D341Med (cell line): ENCODE data around the gene C6orf89.
"Not testable (repeated sequence)": the region's sequence is repeated elsewhere in the genome, so short reads cannot be mapped to it uniquely, and the experiment has no call there.

Source experiments
- DNase-seq: peaks from one replicate; pipeline ENCODE4 v3.0.0; 2012; ENCODE audit warnings: low spot score

The C6orf89 gene

DNA sequence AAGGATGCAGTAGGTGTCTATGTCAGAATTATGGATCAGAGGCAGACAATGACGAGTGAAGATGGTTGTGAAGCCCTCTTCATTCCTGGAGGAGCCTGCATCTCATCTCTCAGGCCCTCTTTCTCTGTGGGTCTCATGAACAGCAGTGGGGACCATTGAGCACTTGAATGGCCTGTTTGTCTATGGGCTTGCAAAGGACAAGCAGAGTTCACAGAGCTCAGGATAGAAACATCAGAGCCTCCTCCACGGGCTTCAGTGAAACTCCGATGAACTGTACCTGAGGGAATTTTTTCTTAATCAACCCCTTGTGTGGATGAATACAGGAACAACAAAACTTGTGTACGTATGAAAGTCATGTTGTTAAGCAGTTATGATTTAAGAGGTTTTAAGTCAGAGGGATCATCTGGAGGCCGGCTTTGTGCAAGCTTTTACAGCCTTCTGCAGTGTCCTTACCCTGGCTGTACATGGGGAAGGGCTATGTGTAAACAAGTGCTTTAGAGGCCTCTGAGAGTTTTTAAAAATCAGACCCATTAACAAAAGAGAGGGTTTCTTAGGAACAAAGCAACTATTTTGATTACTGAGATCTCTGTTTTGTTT, 39.1 kb downstream of the C6orf89 start:
- no peak for DNase-seq

DNA sequence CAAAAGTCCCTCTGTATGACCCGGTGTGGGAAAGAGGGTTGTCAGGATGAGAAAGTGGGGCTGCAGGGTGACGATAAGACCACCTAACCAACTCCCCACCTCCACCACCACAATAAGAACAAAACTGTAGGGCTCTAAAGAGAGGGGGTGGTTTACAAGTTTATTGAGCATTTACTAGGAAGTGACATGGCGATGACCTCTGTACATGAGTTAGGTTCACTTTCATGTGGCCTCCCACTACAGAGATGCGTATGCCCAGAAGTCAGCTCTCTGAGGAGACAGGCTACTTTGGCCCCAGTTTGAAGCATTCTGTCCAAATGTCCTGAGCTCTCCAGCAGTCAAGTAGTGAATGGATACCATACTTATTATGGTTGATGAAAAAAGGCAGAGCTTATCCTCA, 40.1 kb downstream of the C6orf89 start:
- no peak for DNase-seq

DNA sequence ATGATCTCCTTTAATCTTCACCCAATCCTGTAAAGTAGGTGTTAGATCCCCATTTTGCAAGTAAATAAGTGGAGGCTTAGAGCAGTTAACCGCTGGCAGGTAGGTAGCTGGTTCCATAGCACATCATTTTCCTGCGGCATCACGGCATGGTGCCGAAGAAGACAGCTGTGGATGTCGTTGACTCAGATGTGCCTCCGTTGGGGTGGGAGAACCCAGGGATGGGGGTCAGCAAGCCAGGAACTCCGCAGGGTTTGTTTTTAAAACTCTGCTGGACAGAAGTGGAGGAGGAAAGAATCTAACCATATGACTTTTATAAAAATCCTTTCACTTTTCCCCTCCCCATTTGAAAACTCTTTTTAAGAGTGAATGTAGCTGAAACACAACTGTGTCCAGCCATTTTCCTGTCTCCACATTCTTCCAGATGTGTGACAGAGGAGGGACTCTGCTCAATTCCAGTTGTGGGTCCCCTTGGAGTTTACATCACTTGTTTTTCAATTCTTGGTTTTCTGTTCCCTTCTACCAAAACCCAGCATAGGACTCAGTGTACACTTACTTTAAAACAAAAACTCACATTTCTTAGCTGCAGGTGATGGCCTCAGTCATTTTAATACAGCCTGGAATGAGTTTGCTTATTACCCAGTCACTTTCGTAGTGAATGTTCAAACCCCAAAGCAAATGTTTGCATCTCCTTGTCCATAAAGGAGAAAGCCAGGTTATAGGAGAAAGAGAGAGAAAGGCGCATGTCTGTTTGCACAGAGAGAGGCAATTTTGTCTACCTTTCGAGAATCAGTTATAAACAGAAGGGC, 41.2 kb downstream of the C6orf89 start:
- DNase-seq: no peak

DNA sequence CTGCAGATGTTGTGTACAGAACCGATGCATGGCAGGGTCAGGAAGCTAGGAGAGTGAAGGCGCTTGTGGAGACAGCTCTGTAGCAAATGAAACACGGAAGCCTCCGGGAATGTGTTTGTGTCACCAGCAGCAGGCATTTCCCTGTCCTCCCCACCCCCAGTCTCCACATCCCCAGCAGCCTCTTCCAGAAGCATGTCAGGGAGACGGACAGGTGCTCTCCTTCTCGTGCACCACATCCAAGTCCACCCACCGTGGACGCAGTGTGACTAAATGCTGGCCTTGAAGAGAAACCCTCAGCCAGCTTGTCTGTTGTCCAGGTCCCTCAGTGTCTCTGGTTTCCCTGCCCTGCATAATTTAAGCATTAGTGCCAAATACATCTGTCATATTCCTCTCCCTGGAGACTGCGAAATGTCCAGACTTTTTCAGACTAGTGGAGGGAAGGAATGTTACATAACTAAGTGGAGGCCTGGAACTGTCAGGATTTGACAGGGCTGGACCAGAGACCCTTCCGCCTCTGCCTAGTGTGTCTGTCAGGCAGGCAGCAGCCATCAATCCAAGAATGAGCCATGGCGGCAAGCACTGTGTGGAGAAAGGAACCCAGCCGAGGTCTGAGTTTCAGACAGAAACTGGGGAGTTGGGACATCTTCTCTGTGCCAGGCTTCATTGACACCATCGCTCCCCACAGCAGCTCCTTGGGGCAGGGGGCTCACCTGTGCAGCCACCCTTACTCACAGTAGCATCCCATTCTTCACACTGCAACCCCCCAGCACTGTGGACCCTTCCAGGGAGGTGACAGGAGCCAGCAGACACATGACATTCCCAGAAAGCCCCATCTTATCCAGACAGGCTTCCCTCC, 42.2 kb downstream of the C6orf89 start:
- no peak for DNase-seq

GRCh38 chr6:36928547-36928918, 42.8 kb downstream of the C6orf89 start:
- DNase-seq: no peak

DNA sequence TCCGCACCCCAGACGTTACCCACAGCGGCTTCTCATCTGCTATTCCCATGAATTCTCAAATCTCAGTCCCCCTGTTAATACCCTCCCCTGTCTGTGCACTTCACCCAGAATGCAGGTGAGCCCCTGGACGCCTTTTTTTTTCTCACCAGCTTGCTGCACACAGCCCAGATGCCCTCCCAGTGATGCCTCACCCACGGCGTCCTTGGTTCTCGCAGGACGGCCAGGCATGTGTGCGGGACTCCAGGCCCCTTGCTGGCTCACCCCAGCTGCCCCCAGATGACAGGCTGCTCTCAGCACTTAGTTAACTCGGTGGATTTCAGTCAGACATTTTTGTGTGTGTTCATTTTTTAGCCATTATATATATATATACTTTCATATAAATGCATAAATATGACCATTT, 43.4 kb downstream of the C6orf89 start:
- no peak for DNase-seq

- no peak for DNase-seq
Measured at GRCh38 chr6:36929607-36930006, 43.9 kb downstream of the C6orf89 start.

- DNase-seq: no peak
Measured at GRCh38 chr6:36930483-36930882, 44.7 kb downstream of the C6orf89 start.

GRCh38 chr6:36933102-36933501, 47.4 kb downstream of the C6orf89 start:
- no peak for DNase-seq

GRCh38 chr6:36933519-36933918, 47.8 kb downstream of the C6orf89 start:
- DNase-seq: no peak

DNA sequence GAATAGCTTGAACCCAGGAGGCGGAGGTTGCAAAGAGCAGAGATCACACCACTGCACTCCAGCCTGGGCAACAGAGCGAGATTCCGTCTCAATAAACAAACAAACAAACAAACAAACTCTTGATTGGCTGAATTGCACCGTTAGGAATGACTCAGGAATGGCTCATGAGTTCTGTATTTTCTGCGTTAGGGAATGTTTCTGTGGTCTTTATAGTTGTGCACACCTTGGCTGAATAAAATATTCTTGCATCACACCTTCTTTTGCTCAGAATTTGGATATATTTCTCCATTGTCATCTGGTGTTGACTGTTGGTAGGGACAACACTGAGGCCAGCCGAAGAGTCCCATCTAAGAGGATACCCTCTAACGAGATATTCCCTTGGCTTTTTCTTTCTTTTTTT, 49.1 kb downstream of the C6orf89 start:
- no peak for DNase-seq

DNA sequence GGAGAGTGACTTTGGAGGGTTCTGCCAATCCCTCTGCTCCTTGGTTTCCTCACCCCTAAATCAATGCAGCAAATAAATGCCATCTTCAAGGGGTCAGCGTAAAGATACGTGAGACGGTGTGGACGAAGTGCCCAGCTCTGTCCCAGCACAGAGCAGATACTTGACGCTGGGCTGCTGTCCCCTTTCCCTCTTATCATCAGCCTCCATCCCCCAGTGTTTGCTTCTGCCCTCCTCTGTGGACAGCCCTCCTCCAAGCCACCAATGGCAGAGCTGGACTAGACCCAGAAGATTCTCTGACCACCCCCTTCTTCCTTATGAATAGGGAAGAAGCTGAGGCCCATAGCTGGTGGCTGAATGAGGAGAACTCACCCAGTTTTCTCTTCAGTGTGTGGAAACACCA, 51.1 kb downstream of the C6orf89 start:
- DNase-seq: no peak

GRCh38 chr6:36937896-36938295, 52.1 kb downstream of the C6orf89 start:
- DNase-seq: no peak

- no peak for DNase-seq
Measured at GRCh38 chr6:36938536-36938935, 52.8 kb downstream of the C6orf89 start.

- not testable (repeated sequence) for DNase-seq
Measured at GRCh38 chr6:36939005-36939404, 53.3 kb downstream of the C6orf89 start.

- DNase-seq: no peak
Measured at GRCh38 chr6:36940027-36940426, 54.3 kb downstream of the C6orf89 start.

DNA sequence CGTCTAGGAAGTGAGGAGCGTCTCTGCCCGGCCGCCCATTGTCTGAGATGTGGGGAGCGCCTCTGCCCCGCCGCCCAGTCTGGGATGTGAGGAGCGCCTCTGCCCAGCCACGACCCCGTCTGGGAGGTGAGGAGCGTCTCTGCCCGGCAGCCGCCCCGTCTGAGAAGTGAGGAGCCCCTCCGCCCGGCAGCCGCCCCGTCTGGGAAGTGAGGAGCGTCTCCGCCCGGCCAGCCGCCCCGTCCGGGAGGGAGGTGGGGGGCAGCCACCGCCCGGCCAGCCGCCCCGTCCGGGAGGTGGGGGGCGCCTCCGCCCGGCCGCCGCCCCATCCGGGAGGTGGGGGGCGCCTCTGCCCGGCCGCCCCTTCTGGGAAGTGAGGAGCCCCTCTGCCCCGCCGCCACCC, 55.8 kb downstream of the C6orf89 start:
- DNase-seq: not testable (repeated sequence)

DNA sequence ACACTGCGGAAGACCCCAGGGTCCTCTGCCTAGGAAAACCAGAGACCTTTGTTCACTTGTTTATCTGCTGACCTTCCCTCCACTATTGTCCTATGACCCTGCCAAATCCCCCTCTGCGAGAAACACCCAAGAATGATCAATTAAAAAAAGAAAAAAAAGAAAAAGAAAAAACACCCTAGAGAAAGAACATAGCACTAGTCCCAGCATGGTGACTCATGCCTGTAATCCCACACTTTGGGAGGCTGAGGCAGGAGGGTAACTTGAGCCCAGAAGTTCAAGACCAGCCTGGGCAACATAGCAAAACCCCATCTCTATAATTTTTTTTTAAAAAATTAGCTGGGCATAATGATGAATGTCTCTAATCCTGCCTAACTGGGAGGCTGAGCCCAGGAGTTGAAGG, 56.6 kb downstream of the C6orf89 start:
- DNase-seq: not testable (repeated sequence)

DNA sequence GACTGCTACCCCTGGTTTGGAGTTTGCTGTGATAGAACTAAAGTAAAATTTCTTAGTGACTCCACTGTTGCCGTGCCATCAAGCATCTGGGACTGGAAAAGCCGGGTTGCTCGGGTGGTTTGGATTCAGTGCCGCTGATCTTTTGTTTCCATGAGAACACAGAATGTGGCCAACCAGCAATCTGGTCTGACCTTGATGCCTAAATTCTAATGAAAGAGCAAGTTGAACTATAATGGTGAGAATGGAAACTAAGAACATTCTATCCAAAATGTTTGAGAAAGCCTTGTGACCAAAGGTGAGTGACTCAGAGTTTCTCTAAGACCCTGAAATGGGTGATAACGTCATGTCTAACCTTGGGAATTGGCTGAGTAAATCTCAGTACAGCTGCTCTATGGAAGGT, 58.9 kb downstream of the C6orf89 start:
- DNase-seq: no peak

GRCh38 chr6:36945301-36945700, 59.5 kb downstream of the C6orf89 start:
- no peak for DNase-seq

GRCh38 chr6:36946526-36946925, 60.8 kb downstream of the C6orf89 start:
- no peak for DNase-seq

DNA sequence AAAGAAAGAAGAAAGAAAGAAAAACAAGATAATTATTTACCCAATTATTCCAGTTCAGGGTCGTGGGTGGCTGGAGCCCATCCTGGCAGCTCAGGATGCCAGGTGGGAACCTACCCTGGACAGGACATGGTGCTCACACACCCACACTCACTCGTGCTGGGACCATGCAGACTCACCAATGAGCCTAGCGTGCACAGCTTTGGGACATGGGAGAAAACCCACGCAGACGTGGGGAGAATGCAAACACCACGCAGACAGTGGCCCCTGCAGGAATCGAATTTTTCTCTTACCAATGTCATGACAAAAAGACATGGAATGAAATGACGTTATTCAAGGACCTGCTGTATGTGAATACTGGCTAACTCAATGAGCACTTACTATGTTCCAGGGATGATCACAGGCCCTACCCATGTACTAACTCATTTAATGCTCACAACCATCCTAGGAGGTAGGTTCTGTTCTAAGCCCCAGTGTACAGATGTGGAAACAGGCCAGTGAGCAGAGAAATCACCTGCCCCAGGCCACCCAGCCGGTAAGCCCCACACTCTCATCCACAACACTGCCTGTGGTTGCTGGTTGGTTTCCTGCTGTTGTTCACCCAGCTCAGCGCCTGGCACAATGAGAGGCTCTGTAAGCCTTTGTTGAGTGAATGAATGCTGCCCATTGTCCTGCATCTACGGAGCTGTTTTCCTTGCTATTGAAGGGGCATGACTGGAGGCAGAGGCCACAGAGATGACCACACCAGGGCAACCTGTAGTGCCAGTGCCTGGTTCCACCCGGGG, 62.0 kb downstream of the C6orf89 start:
- DNase-seq: no peak
